Measurements from ENCODE around the gene SENP7.
"Not testable (repeated sequence)": the region's sequence is repeated elsewhere in the genome, so short reads cannot be mapped to it uniquely, and the experiment has no call there.

The SENP7 gene

GRCh38 chr3:101512646-101513418 lies at the start of gene SENP7:
SENP7 (minus strand) TSS chr3:101513212; CDS start chr3:101513130, 82 bp downstream.
- DNase-seq, result peak; percentile 77

- DNase-seq, result peak; percentile 83
Observed at GRCh38 chr3:101561630-101562328, 48.8 kb upstream of the SENP7 start, which contains the start of gene TRMT10C. TRMT10C (plus strand) TSS chr3:101561868; CDS start chr3:101564782, 2,914 bp downstream.

GRCh38 chr3:101556064-101556463 lies 43.1 kb upstream of the SENP7 start:
- DNase-seq, result no peak

GRCh38 chr3:101553381-101553780 lies 40.4 kb upstream of the SENP7 start:
- not testable (repeated sequence) for DNase-seq

- not testable (repeated sequence) for DNase-seq
Observed at GRCh38 chr3:101551359-101552081, 38.5 kb upstream of the SENP7 start.

GRCh38 chr3:101549473-101549872 lies 36.5 kb upstream of the SENP7 start:
- no peak for DNase-seq

GRCh38 chr3:101548527-101549105 lies 35.6 kb upstream of the SENP7 start:
- DNase-seq, result no peak

GRCh38 chr3:101544161-101544850 lies 31.3 kb upstream of the SENP7 start:
- DNase-seq, result no peak

GRCh38 chr3:101542957-101543356 lies 29.9 kb upstream of the SENP7 start:
- no peak for DNase-seq

- not testable (repeated sequence) for DNase-seq
Observed at GRCh38 chr3:101536955-101537354, 23.9 kb upstream of the SENP7 start.

GRCh38 chr3:101536266-101536665 lies 23.3 kb upstream of the SENP7 start:
- no peak for DNase-seq

- DNase-seq, result no peak
Observed at GRCh38 chr3:101535221-101535620, 22.2 kb upstream of the SENP7 start.

- DNase-seq, result no peak
Observed at GRCh38 chr3:101533603-101533968, 20.6 kb upstream of the SENP7 start.

- no peak for DNase-seq
Observed at GRCh38 chr3:101532783-101533602, 20.0 kb upstream of the SENP7 start.

- no peak for DNase-seq
Observed at GRCh38 chr3:101531473-101532086, 18.6 kb upstream of the SENP7 start.

GRCh38 chr3:101530686-101531047 lies 17.7 kb upstream of the SENP7 start:
- no peak for DNase-seq

- no peak for DNase-seq
Observed at GRCh38 chr3:101529816-101530685, 17.0 kb upstream of the SENP7 start.

GRCh38 chr3:101527906-101528305 lies 14.9 kb upstream of the SENP7 start:
- DNase-seq, result no peak

GRCh38 chr3:101527441-101527840 lies 14.4 kb upstream of the SENP7 start:
- DNase-seq, result no peak

GRCh38 chr3:101521211-101521701 lies 8.2 kb upstream of the SENP7 start:
- DNase-seq, result no peak

All from NCI-H2227 treated with DMSO at 0.1 percent for 48 hours (cell line).